ENCODE data around the gene TTYH3. TPM values are rescaled to one million over a fixed set of nuclear protein-coding genes. Genes with fewer than 3 reads are reported as not detected.
A peak's percentile ranks its signal among the peaks of the same experiment; 100 is the strongest.

The TTYH3 gene
- total and polyA plus RNA-seq, 8 donors, result 82.9 to 153 (median 111) TPM

DNA sequence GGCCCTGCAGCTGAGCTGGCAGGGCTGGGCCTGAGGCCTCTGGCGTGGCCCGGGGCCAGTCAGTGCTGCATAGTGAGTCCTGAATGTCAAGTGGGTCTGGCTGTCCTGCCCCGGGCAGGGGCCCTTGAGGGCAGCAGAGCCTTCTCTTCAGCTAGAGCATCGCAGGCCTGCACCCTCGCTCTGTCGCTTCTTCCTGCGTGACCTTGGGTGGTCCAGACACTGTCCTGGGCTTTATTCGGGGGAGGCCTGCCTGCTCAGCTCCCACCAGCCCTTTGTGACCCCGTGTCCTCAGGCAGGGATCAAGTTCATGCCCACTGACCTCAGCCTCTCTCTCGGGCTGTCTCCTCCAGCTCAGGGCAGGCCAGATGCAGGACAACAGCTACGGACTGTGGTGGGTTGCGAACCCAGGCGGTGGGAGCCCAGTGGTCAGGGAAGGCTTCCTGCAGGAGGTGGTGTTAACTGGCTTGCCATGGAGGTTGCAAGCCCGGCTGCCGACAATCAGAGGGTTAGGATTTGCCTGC, 3.4 kb downstream of the TTYH3 start:
- peaks cover 48 to 91% of the 10 kb centered on the region in 2 donors for H3K4me1 ChIP-seq
- H3K27me3 ChIP-seq, result peaks cover 0 to 10% of the 10 kb centered on the region in 2 donors
- no peak overlapping the region for H3K4me3 ChIP-seq
- TF ChIP-seq, protein P1, sequence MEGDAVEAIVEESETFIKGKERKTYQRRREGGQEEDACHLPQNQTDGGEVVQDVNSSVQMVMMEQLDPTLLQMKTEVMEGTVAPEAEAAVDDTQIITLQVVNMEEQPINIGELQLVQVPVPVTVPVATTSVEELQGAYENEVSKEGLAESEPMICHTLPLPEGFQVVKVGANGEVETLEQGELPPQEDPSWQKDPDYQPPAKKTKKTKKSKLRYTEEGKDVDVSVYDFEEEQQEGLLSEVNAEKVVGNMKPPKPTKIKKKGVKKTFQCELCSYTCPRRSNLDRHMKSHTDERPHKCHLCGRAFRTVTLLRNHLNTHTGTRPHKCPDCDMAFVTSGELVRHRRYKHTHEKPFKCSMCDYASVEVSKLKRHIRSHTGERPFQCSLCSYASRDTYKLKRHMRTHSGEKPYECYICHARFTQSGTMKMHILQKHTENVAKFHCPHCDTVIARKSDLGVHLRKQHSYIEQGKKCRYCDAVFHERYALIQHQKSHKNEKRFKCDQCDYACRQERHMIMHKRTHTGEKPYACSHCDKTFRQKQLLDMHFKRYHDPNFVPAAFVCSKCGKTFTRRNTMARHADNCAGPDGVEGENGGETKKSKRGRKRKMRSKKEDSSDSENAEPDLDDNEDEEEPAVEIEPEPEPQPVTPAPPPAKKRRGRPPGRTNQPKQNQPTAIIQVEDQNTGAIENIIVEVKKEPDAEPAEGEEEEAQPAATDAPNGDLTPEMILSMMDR (IDR thresholded peaks at IDR 0.05), result no peak
- H3K27ac ChIP-seq, result no peak overlapping the region
- ATAC-seq (no peak), DNase-seq (no peak)
- no peaks in the 10 kb centered on the region for H3K9me3 ChIP-seq
- intact Hi-C loops (cut with DNase I), result no loop called here
- no peaks in the 10 kb centered on the region for H3K36me3 ChIP-seq

DNA sequence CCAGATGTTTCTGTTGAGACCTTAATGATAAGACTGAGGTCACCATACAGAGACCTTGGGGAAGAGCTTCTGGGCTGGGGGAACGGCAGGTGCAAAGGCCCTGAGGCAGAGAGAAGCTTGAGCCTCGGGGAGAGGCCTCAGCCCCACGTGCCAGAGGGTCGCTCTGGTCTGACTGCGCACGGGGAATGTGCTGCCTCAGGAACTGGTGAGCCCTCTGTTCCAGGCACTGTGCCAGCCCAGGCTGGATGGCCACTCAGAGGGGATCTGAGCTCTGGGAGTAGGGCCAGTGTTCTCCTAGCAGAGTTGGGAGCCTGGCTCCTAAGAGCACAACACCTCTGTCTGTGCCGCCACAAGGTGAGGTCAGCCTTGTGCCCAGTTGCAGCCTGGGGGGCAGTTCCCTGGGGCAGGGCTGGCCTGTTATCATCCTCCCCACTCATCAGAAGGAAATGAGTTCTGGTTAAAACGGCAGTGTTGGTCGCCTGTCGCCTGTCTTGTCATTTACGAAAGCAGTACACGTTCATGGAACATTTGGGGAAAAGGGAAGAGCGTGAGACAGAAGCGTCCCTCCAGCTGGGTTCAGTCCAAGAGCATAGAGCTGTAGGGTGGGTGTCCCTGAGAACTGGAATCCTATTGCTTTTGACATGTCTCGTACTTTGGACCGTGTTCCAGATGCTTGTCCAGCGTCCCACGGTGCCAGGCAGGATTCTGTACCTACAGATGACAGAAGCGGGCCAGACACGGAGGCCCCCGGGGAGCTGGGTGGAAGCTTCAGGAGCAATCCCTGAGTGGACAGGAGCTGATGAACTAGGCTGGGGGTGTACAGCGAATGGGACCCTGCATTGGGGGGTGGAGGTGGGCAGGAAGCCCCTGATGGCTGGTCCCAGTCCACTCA, 4.3 kb downstream of the TTYH3 start:
- H3K36me3 ChIP-seq, result no peaks in the 10 kb centered on the region
- ATAC-seq, result no peak
- H3K9me3 ChIP-seq, result no peaks in the 10 kb centered on the region
- peak in 2 of 4 donors; percentile 74 to 80 for DNase-seq
- H3K27ac ChIP-seq, result peak overlapping the region in 1 of 2 donors; percentile 62
- H3K27me3 ChIP-seq, result peaks cover 0 to 10% of the 10 kb centered on the region in 2 donors
- peaks cover 56 to 93% of the 10 kb centered on the region in 2 donors for H3K4me1 ChIP-seq
- TF ChIP-seq, protein P1 (IDR thresholded peaks at IDR 0.05), result no peak
- intact Hi-C loops (cut with DNase I), result no loop called here
- no peak overlapping the region for H3K4me3 ChIP-seq

DNA sequence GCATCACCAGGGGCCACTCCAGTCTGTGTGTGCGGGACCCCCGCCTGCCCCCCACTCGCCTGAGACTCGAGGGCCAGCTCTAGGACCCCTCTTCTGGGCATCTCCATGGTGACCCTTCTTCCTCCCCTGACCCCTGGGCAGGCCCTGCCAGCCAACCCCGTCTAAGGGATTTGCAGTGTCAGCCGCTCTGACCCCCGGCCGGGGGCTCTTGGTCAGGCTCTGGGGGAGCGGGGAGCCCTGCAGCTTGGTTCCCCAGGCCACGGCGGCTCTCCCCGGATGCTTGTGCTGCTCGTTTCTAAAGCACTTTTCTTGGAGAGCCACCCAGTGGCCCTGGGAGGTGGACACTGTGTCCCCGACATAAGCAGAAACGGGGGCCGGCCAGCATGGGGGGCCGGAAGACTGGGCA, 5.3 kb downstream of the TTYH3 start:
- H3K27ac ChIP-seq, result peak overlapping the region; percentile 62 to 70
- DNase-seq, result peak in 1 of 4 donors; percentile 76

DNA sequence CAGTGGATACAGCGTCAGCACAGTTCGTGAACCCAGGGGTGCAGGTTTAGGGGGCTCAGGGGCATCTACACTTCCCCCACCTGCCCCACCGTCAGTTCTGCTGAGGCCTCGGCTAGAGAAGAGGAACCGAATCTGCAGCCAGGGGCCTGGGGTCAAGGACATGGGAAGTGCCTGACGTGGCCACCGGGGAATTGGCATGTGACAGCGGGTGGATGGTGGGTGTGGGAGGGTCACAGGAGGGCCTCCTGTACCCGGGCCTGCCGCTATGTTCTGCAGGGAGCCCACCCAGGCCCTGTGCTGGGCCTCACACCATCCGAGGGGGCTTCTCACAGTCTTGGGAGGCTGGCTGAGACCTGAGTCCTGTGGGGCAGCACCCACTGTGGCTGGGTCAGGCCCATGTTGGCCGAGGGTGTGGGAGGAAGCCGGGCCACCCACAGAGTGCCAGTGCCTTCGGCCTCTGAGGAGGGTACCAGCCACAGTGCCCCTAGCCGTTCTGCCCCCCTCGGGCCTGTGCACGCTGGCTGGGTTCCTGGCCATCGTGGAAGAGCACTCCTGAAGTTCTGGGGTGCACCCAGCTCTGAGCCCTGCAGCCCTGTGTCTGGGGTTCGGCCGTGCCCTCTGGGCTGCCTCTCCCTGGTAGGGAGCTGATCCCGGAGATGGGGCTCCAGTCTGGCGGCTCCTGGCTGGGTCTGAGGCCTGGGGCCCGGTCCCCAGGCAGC, 5.9 kb downstream of the TTYH3 start:
- no peaks in the 10 kb centered on the region for H3K9me3 ChIP-seq
- H3K27ac ChIP-seq, result peak overlapping the region; percentile 62 to 70
- peaks cover 0 to 4% of the 10 kb centered on the region in 2 donors for H3K27me3 ChIP-seq
- intact Hi-C loops (cut with DNase I), result no loop called here
- H3K4me3 ChIP-seq, result no peak overlapping the region
- no peaks in the 10 kb centered on the region for H3K36me3 ChIP-seq
- TF ChIP-seq, protein P1 (IDR thresholded peaks at IDR 0.05), result no peak
- DNase-seq (peak in 2 of 4 donors; percentile 88 to 89), ATAC-seq (peak; percentile 1)
- H3K4me1 ChIP-seq, result peaks cover 66 to 99% of the 10 kb centered on the region in 2 donors

More for the DNA sequence above, 5.3 kb downstream of the TTYH3 start:
- H3K27me3 ChIP-seq, result peaks cover 0 to 10% of the 10 kb centered on the region in 2 donors
- H3K4me3 ChIP-seq, result no peak overlapping the region
- intact Hi-C loops (cut with DNase I), result no loop called here
- no peaks in the 10 kb centered on the region for H3K9me3 ChIP-seq
- TF ChIP-seq, protein P1 (IDR thresholded peaks at IDR 0.05), result no peak
- ATAC-seq, result no peak
- H3K4me1 ChIP-seq, result peaks cover 62 to 99% of the 10 kb centered on the region in 2 donors
- no peaks in the 10 kb centered on the region for H3K36me3 ChIP-seq

Data from left lung (tissue), 10 donors.